Measurements from ENCODE around the gene UCHL5. TPM values are rescaled to one million over a fixed set of nuclear protein-coding genes. Genes with fewer than 3 reads are reported as not detected.
A peak's percentile ranks its signal among the peaks of the same experiment; 100 is the strongest.

UCHL5 gene
- polyA plus RNA-seq, 1 donor from 2014 or later, result 28.8 TPM

DNA sequence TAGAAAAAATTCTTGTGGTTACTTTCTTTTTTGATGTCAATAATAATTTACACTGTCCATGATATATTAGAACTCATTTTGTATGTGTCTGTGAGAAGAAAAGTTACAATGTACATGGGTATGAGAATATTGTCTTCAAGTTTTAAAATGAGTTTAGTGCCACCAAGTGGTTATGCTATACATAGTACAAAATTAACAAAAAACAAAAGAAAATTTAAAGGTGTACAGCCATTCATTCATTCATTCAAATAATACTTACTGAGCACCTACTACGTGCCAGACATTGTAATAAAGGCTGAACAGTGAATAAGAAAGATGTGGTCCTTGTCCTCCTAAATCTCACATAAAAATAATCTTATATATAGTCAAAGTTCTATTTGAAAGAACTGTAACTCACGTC is 27.7 kb downstream of the UCHL5 start:
- Histone ChIP-seq H4K20me1 (ENCODE audit: insufficient read depth) (no peaks in the 10 kb centered on the region), H3K79me2 (replicated peaks; ENCODE audit: insufficient read depth, low read length) (peaks cover 9% of the 10 kb centered on the region), H3K36me3 (ENCODE audit: insufficient read depth, low read length) (no peaks in the 10 kb centered on the region), H3K9me3 (ENCODE audit: low read length) (peaks cover 3% of the 10 kb centered on the region), H2AFZ (ENCODE audit: low read depth, low read length) (no peak overlapping the region), H3K27me3 (ENCODE audit: insufficient read depth, low read depth, low read length) (no peaks in the 10 kb centered on the region), H3K4me2 (ENCODE audit: low read length) (no peak overlapping the region), H3K27ac (ENCODE audit: low read length) (no peak overlapping the region), H3K9ac (ENCODE audit: low read length) (no peak overlapping the region), H3F3A (ENCODE audit: insufficient read depth, low read length, poor library complexity, severe bottlenecking) (no peaks in the 10 kb centered on the region), H3K9me2 (ENCODE audit: insufficient read depth, low read length) (no peaks in the 10 kb centered on the region), H3K4me3 (ENCODE audit: low read length) (no peak overlapping the region)
- TF ChIP-seq TAF1 (IDR thresholded peaks at IDR 0.05; ENCODE audit: low read depth) (no peak), REST (IDR thresholded peaks at IDR 0.05; ENCODE audit: borderline replicate concordance) (no peak), RAD21 (conservative IDR thresholded peaks at IDR 0.05) (peak; percentile 58), CTCF (IDR thresholded peaks at IDR 0.05; ENCODE audit: poor library complexity, severe bottlenecking) (peak; percentile 54), POLR2AphosphoS5 (IDR thresholded peaks at IDR 0.05) (no peak), EZH2 (IDR thresholded peaks at IDR 0.05; ENCODE audit: borderline replicate concordance, insufficient read depth, low read length, poor library complexity, severe bottlenecking) (no peak), MXI1 (conservative IDR thresholded peaks at IDR 0.05; ENCODE audit: poor library complexity, severe bottlenecking) (no peak), SMC3 (conservative IDR thresholded peaks at IDR 0.05; ENCODE audit: poor library complexity) (peak; percentile 64), EP300 (conservative IDR thresholded peaks at IDR 0.05; ENCODE audit: poor library complexity, severe bottlenecking) (no peak)

DNA sequence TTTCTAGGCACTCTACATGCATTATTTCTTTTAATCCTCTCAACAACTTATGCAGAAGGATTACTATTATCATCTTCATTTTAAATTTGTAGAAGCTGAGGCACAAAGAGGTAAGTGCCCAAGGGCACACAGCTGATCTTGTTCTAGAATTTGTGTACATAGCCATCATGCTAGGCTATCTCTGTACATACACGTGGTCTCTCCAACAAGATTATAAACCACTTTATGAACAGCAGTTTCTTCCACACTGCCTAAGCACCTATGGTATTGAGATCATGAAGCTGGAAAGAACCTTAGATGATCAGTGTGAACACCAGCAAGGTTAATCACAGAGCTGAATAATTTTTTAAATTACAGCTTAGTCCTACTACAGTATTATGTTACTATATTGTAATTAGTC is 28.9 kb downstream of the UCHL5 start:
- Histone ChIP-seq H3K4me3 (ENCODE audit: low read length) (no peak overlapping the region), H3K9me2 (ENCODE audit: insufficient read depth, low read length) (no peaks in the 10 kb centered on the region), H3K79me2 (replicated peaks; ENCODE audit: insufficient read depth, low read length) (no peaks in the 10 kb centered on the region), H2AFZ (ENCODE audit: low read depth, low read length) (no peak overlapping the region), H3F3A (ENCODE audit: insufficient read depth, low read length, poor library complexity, severe bottlenecking) (no peaks in the 10 kb centered on the region), H3K36me3 (ENCODE audit: insufficient read depth, low read length) (no peaks in the 10 kb centered on the region), H3K27me3 (ENCODE audit: insufficient read depth, low read depth, low read length) (no peaks in the 10 kb centered on the region), H3K4me2 (ENCODE audit: low read length) (no peak overlapping the region), H3K9me3 (ENCODE audit: low read length) (peaks cover 1% of the 10 kb centered on the region), H3K27ac (ENCODE audit: low read length) (no peak overlapping the region), H3K9ac (ENCODE audit: low read length) (no peak overlapping the region), H4K20me1 (ENCODE audit: insufficient read depth) (no peaks in the 10 kb centered on the region)
- no peak for TF ChIP-seq POLR2AphosphoS5 (IDR thresholded peaks at IDR 0.05)
- TF ChIP-seq TAF1 (IDR thresholded peaks at IDR 0.05; ENCODE audit: low read depth), result no peak

GRCh38 chr1:193025218-193025617 is 33.9 kb downstream of the UCHL5 start:
- Histone ChIP-seq H2AFZ (ENCODE audit: low read depth, low read length) (no peak overlapping the region), H3K27ac (ENCODE audit: low read length) (no peak overlapping the region), H4K20me1 (ENCODE audit: insufficient read depth) (no peaks in the 10 kb centered on the region), H3K4me3 (ENCODE audit: low read length) (no peak overlapping the region), H3K9me3 (ENCODE audit: low read length) (no peaks in the 10 kb centered on the region), H3K36me3 (ENCODE audit: insufficient read depth, low read length) (no peaks in the 10 kb centered on the region), H3K79me2 (replicated peaks; ENCODE audit: insufficient read depth, low read length) (no peaks in the 10 kb centered on the region), H3F3A (ENCODE audit: insufficient read depth, low read length, poor library complexity, severe bottlenecking) (no peaks in the 10 kb centered on the region), H3K9ac (ENCODE audit: low read length) (no peak overlapping the region), H3K27me3 (ENCODE audit: insufficient read depth, low read depth, low read length) (no peaks in the 10 kb centered on the region), H3K4me2 (ENCODE audit: low read length) (no peak overlapping the region), H3K9me2 (ENCODE audit: insufficient read depth, low read length) (no peaks in the 10 kb centered on the region)
- no peak for TF ChIP-seq CTCF (IDR thresholded peaks at IDR 0.05; ENCODE audit: poor library complexity, severe bottlenecking)
- no peak for TF ChIP-seq EZH2 (IDR thresholded peaks at IDR 0.05; ENCODE audit: borderline replicate concordance, insufficient read depth, low read length, poor library complexity, severe bottlenecking)
- no peak for TF ChIP-seq SMC3 (conservative IDR thresholded peaks at IDR 0.05; ENCODE audit: poor library complexity)
- no peak for TF ChIP-seq REST (IDR thresholded peaks at IDR 0.05; ENCODE audit: borderline replicate concordance)
- TF ChIP-seq RAD21 (conservative IDR thresholded peaks at IDR 0.05), result no peak
- no peak for TF ChIP-seq EP300 (conservative IDR thresholded peaks at IDR 0.05; ENCODE audit: poor library complexity, severe bottlenecking)
- no peak for TF ChIP-seq MXI1 (conservative IDR thresholded peaks at IDR 0.05; ENCODE audit: poor library complexity, severe bottlenecking)
- TF ChIP-seq TAF1 (IDR thresholded peaks at IDR 0.05; ENCODE audit: low read depth), result no peak
- no peak for TF ChIP-seq POLR2AphosphoS5 (IDR thresholded peaks at IDR 0.05)
